HG03097 (cell line): ENCODE results near the gene GDF3.
"Not testable (repeated sequence)": the region's sequence is repeated elsewhere in the genome, so short reads cannot be mapped to it uniquely, and the experiment has no call there.

Source experiments
- ATAC-seq: cut with Tn5 transposase; IDR thresholded peaks from one replicate; pipeline ENCODE4 v1.9.1; 2021; ENCODE audit not compliant: unreplicated experiment, low FRiP score

Gene GDF3

GRCh38 chr12:7695566-7696197 is at the start of gene GDF3:
Gene GDF3, minus strand, starts transcription at chr12:7695775. Its CDS starts 47 bp downstream, at chr12:7695728.
- no peak for ATAC-seq

- no peak for ATAC-seq
Measured at GRCh38 chr12:7732993-7733392, 37.4 kb upstream of the GDF3 start.

- no peak for ATAC-seq
Measured at GRCh38 chr12:7731486-7731885, 35.9 kb upstream of the GDF3 start.

GRCh38 chr12:7730984-7731383 is 35.4 kb upstream of the GDF3 start:
- not testable (repeated sequence) for ATAC-seq

GRCh38 chr12:7729746-7730145 is 34.2 kb upstream of the GDF3 start:
- ATAC-seq: no peak

- no peak for ATAC-seq
Measured at GRCh38 chr12:7723926-7724325, 28.4 kb upstream of the GDF3 start.

- ATAC-seq: no peak
Measured at GRCh38 chr12:7719946-7720730, 24.6 kb upstream of the GDF3 start.

- no peak for ATAC-seq
Measured at GRCh38 chr12:7716381-7716780, 20.8 kb upstream of the GDF3 start.

- ATAC-seq: no peak
Measured at GRCh38 chr12:7712841-7713442, 17.4 kb upstream of the GDF3 start.

- no peak for ATAC-seq
Measured at GRCh38 chr12:7711133-7711532, 15.6 kb upstream of the GDF3 start, which contains the start of gene DPPA3. Gene DPPA3, plus strand, starts transcription at chr12:7711433. Its CDS starts 138 bp downstream, at chr12:7711571.

- ATAC-seq: no peak
Measured at GRCh38 chr12:7709969-7710675, 14.5 kb upstream of the GDF3 start.

GRCh38 chr12:7705846-7706245 is 10.3 kb upstream of the GDF3 start:
- no peak for ATAC-seq

GRCh38 chr12:7695237-7695560 is 376 bp downstream of the GDF3 start:
- ATAC-seq: no peak

- no peak for ATAC-seq
Measured at GRCh38 chr12:7694556-7695236, 879 bp downstream of the GDF3 start.

GRCh38 chr12:7693793-7694192 is 1.8 kb downstream of the GDF3 start:
- ATAC-seq: no peak

- ATAC-seq: no peak
Measured at GRCh38 chr12:7681535-7681934, 14.0 kb downstream of the GDF3 start.

- no peak for ATAC-seq
Measured at GRCh38 chr12:7679251-7680045, 16.1 kb downstream of the GDF3 start.

- ATAC-seq: no peak
Measured at GRCh38 chr12:7678744-7679143, 16.8 kb downstream of the GDF3 start.

GRCh38 chr12:7677432-7677888 is 18.1 kb downstream of the GDF3 start:
- not testable (repeated sequence) for ATAC-seq

- not testable (repeated sequence) for ATAC-seq
Measured at GRCh38 chr12:7675455-7675854, 20.1 kb downstream of the GDF3 start.
